ENCODE measurements around the gene CDX2.
"Not testable (repeated sequence)": the region's sequence is repeated elsewhere in the genome, so short reads cannot be mapped to it uniquely, and the experiment has no call there.

CDX2 gene

GRCh38 chr13:27969082-27969865 is at the start of gene CDX2:
Gene CDX2 (minus strand): TSS chr13:27969315. CDS start chr13:27969006, 309 bp downstream.
- DNase-seq, result no peak

GRCh38 chr13:28014301-28014700 is 45.2 kb upstream of the CDX2 start:
- no peak for DNase-seq

- DNase-seq, result no peak
Measured at GRCh38 chr13:28013482-28013881, 44.4 kb upstream of the CDX2 start.

- DNase-seq, result no peak
Measured at GRCh38 chr13:28012896-28013295, 43.8 kb upstream of the CDX2 start.

DNA sequence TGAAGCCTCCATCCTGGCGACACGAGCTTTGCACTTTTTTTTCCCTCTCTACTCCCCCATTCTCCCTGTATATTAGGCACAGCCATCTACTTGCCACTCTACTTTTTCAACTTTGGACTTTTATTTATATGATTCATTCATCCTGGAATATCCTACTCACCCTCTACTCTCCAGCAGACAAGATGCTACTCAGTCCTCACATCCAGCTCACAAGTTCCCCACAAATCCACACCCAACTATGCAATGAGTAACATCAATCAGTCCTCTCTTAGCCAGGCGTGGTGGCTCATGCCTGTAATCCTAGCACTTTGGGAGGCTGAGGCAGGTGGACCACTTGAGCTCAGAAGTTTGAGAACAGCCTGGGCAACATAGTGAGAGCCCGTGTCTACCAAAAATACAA is 43.3 kb upstream of the CDX2 start:
- no peak for DNase-seq

DNA sequence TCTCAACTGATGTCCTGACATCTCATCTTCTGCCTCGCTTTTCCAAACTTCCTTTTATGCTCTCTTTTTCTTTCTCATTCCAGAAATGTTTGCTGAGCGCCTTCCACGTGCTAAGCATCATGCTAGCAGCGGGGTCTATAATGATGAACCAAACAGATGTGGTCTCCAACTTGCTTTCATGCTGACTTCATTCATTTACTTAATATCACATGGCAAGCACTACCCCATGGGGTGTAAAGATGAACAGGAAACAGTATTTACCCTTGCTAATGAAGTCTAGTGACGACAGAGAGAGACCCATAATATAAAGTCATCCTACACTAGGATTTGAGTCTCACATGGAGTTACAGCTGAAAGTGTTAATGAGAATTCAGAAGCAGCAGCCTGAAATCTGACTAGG is 40.9 kb upstream of the CDX2 start:
- no peak for DNase-seq

DNA sequence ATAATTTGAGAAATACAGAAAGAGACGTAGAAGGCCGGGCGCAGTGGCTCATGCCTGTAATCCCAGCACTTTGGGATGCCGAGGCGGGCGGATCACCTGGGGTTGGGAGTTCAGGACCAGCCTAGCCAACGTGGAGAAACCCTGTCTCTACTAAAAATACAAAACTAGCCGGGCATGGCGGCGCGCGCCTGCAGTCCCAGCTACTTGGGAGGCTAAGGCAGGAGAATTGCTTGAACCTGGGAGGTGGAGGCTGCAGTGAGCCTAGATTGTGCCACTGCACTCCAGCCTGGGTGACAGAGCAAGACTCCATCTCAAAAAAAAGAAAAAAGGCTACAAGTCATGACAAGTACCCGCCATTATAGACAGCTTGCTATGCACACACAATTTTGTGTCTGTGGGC is 35.9 kb upstream of the CDX2 start:
- DNase-seq, result not testable (repeated sequence)

- DNase-seq, result no peak
Measured at GRCh38 chr13:28002886-28003698, 34.0 kb upstream of the CDX2 start.

DNA sequence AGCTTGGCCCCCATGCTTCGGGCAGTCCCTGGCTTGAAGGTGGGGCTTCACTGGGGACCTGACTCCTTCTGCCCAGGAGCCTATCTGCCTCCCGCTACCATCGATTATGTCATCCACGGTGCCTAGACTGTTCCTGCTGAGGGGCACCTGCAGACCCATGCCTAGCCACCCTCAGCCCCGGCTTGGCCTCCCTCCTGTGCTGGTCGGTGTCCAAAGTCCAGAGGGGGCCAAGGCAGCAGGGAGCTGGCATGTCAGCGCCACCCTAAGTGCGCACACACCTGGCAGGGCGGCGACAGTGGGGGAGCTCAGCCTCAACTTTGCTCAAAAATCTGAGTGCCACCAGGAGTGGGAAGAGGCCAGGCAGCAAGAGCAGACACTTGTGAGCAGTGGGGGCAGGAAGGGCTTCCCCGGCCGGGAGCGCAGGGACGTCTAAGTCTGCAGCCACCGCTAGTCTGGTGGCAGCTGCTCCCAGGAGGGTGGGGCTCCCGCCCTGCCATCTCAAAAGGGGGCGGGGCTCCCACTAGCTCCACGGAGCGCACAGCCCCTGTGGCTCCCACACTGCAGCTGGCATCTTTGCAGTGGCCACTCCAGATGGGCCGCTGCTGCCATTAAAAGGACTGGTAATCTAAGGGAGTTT is 32.8 kb upstream of the CDX2 start:
- DNase-seq, result no peak

GRCh38 chr13:28001049-28001448 is 31.9 kb upstream of the CDX2 start:
- no peak for DNase-seq

GRCh38 chr13:28000567-28000966 is 31.5 kb upstream of the CDX2 start:
- no peak for DNase-seq

DNA sequence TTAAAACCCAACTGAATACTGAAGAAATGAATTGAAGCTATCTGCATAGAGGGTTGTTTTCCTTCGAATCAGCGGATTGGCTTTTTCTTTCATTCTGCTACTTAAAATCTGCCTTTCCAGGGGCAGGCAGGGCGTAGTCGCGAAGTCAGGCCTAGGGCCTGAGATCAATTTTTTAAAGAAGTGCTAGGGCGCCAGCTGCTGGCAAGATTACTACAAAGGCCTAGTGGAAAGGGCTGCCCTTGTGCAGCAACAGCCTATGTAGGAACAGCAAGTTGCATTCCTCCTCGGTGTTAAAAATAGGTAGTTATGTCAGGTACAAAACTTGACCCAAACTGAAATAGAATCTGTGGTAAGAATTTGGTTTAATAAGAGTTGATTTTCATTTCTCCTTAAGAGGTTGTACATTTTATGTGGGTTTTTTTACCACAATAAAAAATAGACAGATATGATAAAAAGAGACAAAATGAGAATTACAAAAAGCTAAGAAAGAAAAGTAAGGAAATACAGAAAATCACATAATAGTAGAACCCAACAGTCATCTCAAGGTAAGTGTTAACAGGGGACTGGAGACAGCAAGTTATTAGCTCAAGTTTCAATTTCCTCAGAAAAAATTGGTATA is 28.9 kb upstream of the CDX2 start:
- DNase-seq, result peak; percentile 54

DNA sequence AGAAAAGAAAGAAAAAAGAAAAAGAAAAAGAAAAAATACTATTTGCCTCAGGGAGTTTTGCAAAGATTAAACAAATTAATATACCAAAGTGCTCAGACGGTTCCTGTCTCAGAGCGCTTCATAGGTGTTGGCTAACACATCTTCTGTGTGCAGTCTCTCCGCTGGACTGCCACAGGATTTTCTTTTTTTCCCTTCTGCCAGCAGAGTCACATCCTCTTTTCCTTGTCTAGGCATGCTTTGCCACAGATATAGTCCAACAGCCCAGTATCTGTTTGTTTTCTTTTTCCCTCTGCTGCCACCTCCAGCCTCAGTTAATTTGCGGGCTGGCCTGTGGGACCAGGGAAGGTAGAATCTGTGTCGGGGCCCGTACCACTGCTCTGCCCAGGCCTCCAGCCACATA is 22.8 kb upstream of the CDX2 start:
- no peak for DNase-seq

- no peak for DNase-seq
Measured at GRCh38 chr13:27988520-27988919, 19.4 kb upstream of the CDX2 start, which contains the start of gene URAD. Gene URAD (minus strand): TSS chr13:27988693. CDS start chr13:27988637, 56 bp downstream.

DNA sequence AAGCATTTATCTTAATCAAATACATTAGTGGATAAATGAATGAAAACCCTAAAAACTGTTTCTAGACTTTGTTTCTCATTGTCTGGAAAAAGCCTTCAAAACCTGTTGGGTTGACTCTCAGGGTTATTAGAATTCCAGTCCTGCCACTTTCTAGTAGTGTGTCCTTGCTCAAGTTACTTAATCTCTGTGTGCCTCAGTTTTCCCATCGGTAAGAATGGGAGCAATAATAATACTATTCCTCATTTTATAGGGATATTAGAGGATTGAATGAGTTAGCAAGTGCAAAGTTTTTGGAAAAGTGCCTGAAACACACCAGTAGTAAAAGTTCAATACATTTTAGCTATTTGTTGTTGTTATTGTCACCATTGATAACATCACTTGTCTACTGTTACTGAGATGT is 16.5 kb upstream of the CDX2 start:
- DNase-seq, result no peak

DNA sequence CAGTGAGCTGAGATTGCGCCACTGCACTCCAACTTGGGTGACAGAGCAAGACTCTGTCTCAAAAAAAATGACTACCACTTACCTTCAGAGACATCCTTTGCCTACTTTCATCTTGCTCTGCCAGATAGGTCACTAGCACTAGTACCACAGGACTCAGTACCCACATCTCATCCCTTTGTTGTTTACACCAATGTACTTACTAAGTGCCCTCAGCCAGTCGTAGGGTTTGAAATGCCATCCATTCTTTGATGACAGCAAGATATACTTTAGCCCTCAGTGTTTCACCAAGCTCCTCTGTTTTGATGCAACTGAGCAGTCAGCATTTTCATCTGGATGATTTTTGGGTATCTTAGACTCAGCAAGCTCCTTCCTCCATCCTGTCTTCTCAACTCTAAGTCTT is 13.2 kb upstream of the CDX2 start:
- no peak for DNase-seq

- no peak for DNase-seq
Measured at GRCh38 chr13:27981006-27981708, 12.0 kb upstream of the CDX2 start.

DNA sequence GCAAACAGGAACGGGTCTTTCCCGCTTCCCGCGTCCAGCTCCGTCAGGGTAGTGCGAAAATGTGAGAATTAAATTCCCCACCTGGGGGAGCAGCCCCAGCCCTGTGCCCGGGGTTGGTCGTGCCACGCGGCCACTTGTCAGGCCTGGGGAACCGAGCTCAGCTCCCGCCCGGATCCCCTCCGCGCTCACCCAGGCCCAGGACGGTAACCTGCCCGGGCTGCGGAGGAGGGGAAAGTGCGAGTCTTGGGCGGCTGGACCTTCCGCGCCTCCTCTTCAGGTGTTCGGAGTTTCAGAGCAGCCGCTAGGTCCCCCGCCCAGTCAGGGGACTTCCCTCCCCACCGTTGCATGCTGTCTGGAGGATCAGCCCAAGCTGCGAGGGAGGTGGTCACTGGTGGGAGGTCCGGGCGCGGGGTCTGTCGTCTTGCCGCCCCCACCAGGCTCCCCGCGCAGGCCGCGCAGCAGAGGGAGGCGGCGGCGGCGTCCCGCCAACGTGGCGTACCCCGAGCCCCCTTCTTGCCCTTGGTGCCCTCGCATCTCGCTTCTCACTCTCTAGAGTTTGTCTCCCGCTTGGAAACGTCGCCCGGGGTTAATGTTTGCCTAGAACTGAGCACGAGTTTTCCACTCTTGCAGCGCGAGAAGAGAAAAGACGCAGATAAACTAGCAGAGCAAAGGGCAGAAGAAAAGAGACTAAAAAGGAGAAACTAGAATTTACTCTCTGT is 11.3 kb upstream of the CDX2 start:
- DNase-seq, result no peak

DNA sequence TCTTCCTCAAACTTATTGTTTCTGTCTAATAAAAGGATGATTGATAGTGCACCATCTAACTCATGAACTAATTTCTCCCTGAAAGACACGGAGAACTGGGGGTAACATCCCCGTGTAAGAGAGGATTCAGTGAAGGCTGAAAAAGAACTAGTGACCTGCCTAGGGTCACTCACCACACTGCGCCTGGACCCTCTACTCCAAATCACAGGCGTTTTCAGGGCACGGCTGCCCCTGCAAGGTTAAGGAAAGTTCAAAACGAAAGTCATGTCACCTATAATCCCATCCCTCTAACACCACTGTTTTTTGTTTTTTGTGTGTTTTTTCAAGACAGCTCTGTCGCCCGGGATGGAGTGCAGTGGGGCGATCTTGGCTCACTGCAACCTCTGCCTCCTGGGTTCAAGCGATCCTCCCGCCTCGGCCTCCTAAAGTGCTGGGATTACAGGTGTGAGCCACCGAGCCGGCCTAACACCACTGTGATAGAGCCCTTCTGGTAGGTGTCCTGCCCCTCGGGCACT is 10.7 kb upstream of the CDX2 start:
- DNase-seq, result no peak

GRCh38 chr13:27979001-27979643 is 10.0 kb upstream of the CDX2 start:
- no peak for DNase-seq
